ENCODE measurements around the gene LAMB3.

LAMB3 gene

DNA sequence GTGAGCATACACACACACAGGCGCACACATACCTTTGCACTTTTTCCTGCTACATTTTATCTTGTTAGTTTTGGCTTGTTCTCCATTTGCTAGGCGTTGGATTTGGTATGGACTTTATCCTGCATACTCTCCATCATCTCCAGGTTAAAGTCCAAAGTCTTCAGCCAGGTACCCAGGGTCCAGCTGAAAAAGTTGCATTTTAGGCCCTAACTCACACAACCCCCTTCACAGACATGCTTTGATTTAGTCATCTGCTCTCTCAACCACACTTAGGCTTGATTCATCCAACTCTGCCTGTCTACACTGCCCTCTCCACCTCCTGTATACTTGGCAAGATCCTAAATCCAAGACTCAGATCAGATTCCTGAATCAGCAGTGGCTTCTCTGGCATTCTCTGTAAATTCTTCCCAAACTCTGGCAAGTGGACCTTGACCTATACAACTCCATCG, 10.7 kb upstream of the LAMB3 start:
- Histone ChIP-seq H3K9me3 (ENCODE audit: control insufficient read depth, insufficient read depth, low read depth, low read length) (no peaks in the 10 kb centered on the region), H3K36me3 (ENCODE audit: control insufficient read depth in 2 of 2, insufficient read depth in 1 of 2, low read length in 2 of 2) (no peaks in the 10 kb centered on the region), H3K4me3 (ENCODE audit: low read depth, low read length) (no peak overlapping the region), H3K4me1 (ENCODE audit: control insufficient read depth, insufficient read depth, low read length) (no peaks in the 10 kb centered on the region), H3K27ac (ENCODE audit: extremely low read depth, low read depth, low read length) (no peak overlapping the region)
- ChIA-PET POLR2A (no interaction called here), CTCF (no interaction called here)
- TF ChIP-seq ZNF366 (tag by site-specific recombination; conservative IDR thresholded peaks at IDR 0.05) (no peak), ZNF707 (tag by site-specific recombination; IDR thresholded peaks at IDR 0.05) (no peak)
- TF ChIP-seq, protein P1, sequence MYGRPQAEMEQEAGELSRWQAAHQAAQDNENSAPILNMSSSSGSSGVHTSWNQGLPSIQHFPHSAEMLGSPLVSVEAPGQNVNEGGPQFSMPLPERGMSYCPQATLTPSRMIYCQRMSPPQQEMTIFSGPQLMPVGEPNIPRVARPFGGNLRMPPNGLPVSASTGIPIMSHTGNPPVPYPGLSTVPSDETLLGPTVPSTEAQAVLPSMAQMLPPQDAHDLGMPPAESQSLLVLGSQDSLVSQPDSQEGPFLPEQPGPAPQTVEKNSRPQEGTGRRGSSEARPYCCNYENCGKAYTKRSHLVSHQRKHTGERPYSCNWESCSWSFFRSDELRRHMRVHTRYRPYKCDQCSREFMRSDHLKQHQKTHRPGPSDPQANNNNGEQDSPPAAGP (tag by site-specific recombination; IDR thresholded peaks at IDR 0.05), result no peak
- TF ChIP-seq, protein P2, sequence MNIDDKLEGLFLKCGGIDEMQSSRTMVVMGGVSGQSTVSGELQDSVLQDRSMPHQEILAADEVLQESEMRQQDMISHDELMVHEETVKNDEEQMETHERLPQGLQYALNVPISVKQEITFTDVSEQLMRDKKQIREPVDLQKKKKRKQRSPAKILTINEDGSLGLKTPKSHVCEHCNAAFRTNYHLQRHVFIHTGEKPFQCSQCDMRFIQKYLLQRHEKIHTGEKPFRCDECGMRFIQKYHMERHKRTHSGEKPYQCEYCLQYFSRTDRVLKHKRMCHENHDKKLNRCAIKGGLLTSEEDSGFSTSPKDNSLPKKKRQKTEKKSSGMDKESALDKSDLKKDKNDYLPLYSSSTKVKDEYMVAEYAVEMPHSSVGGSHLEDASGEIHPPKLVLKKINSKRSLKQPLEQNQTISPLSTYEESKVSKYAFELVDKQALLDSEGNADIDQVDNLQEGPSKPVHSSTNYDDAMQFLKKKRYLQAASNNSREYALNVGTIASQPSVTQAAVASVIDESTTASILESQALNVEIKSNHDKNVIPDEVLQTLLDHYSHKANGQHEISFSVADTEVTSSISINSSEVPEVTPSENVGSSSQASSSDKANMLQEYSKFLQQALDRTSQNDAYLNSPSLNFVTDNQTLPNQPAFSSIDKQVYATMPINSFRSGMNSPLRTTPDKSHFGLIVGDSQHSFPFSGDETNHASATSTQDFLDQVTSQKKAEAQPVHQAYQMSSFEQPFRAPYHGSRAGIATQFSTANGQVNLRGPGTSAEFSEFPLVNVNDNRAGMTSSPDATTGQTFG (tag by site-specific recombination; IDR thresholded peaks at IDR 0.05; ENCODE audit: borderline replicate concordance), result no peak
- TF ChIP-seq, protein P3, sequence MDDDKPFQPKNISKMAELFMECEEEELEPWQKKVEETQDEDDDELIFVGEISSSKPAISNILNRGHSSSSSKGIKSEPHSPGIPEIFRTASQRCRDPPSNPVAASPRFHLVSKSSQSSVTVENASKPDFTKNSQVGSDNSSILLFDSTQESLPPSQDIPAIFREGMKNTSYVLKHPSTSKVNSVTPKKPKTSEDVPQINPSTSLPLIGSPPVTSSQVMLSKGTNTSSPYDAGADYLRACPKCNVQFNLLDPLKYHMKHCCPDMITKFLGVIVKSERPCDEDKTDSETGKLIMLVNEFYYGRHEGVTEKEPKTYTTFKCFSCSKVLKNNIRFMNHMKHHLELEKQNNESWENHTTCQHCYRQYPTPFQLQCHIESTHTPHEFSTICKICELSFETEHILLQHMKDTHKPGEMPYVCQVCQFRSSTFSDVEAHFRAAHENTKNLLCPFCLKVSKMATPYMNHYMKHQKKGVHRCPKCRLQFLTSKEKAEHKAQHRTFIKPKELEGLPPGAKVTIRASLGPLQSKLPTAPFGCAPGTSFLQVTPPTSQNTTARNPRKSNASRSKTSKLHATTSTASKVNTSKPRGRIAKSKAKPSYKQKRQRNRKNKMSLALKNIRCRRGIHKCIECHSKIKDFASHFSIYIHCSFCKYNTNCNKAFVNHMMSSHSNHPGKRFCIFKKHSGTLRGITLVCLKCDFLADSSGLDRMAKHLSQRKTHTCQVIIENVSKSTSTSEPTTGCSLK (tag by site-specific recombination; IDR thresholded peaks at IDR 0.05), result no peak

- POLR2A ChIA-PET, result interaction anchor here (0.5 kb wide), 1 partner anchor 60 kb away, joined by 3 read pairs; no protein-coding TSS in a partner anchor
- H3K4me1 ChIP-seq (ENCODE audit: control insufficient read depth, insufficient read depth, low read length), result no peaks in the 10 kb centered on the region
Measured at GRCh38 chr1:209661071-209661470, 8.8 kb upstream of the LAMB3 start.

More at GRCh38 chr1:209661071-209661470, 8.8 kb upstream of the LAMB3 start:
- no peak overlapping the region for H3K4me3 ChIP-seq (ENCODE audit: low read depth, low read length)
- TF ChIP-seq ZNF513 (tag by site-specific recombination; IDR thresholded peaks at IDR 0.05) (no peak), ZNF350 (tag by site-specific recombination; IDR thresholded peaks at IDR 0.05) (no peak), ZNF510 (tag by site-specific recombination; IDR thresholded peaks at IDR 0.05; ENCODE audit: insufficient replicate concordance) (no peak), ZIC2 (tag by site-specific recombination; IDR thresholded peaks at IDR 0.05) (no peak), ZNF121 (tag by site-specific recombination; IDR thresholded peaks at IDR 0.05) (no peak), PRDM10 (tag by site-specific recombination; IDR thresholded peaks at IDR 0.05) (no peak), ZBTB49 (tag by site-specific recombination; IDR thresholded peaks at IDR 0.05; ENCODE audit: low read depth) (no peak), ZNF223 (tag by site-specific recombination; IDR thresholded peaks at IDR 0.05) (no peak), REPIN1 (tag by site-specific recombination; IDR thresholded peaks at IDR 0.05; ENCODE audit: low read depth) (no peak)
- H3K9me3 ChIP-seq (ENCODE audit: control insufficient read depth, insufficient read depth, low read depth, low read length), result no peaks in the 10 kb centered on the region
- no peaks in the 10 kb centered on the region for H3K36me3 ChIP-seq (ENCODE audit: control insufficient read depth in 2 of 2, insufficient read depth in 1 of 2, low read length in 2 of 2)
- CTCF ChIA-PET, result interaction anchor here (0.5 kb wide), 1 partner anchor 92 kb away, joined by 4 read pairs; no protein-coding TSS in a partner anchor
- no peak overlapping the region for H3K27ac ChIP-seq (ENCODE audit: extremely low read depth, low read depth, low read length)

All from HEK293 (cell line).